GM12892 (cell line): Measurements from ENCODE around the gene FAM114A1. TPM values are rescaled to one million over a fixed set of nuclear protein-coding genes. Genes with fewer than 3 reads are reported as not detected.

Source experiments
- DNase-seq: peaks from one replicate; pipeline ENCODE4 v3.0.0; 2011; ENCODE audit not compliant: insufficient read length
- FAIRE-seq: peaks from 2 replicates; lab custom pipeline; 2011; peaks lifted over from hg19 to GRCh38; lab: Jason Lieb, UNC
- POLR2A ChIP-seq: IDR thresholded peaks from 2 replicates; pipeline ENCODE4 v1.6.1; 2011; ENCODE audit warnings: low read depth, low read length, control low read depth
- POLR2AphosphoS5 ChIP-seq: IDR thresholded peaks from 2 replicates; pipeline ENCODE4 v1.6.1; 2011; ENCODE audit warnings: low read depth, low read length, control low read depth
- TAF1 ChIP-seq: IDR thresholded peaks from 2 replicates; pipeline ENCODE4 v1.6.1; 2011; ENCODE audit warnings: low read depth, mild to moderate bottlenecking, control low read depth, low read length, borderline replicate concordance
- polyA plus RNA-seq: library from polyadenylated mRNA; unstranded; fragments of >200 nt; gene quantifications from one replicate; pipeline ENCODE4 v1.2.1, GENCODE V29; 2012; ENCODE audit warnings: missing spikeins, inconsistent platforms; ENCODE audit not compliant: missing spikeins

Gene FAM114A1
- 3.9 TPM for polyA plus RNA-seq

DNA sequence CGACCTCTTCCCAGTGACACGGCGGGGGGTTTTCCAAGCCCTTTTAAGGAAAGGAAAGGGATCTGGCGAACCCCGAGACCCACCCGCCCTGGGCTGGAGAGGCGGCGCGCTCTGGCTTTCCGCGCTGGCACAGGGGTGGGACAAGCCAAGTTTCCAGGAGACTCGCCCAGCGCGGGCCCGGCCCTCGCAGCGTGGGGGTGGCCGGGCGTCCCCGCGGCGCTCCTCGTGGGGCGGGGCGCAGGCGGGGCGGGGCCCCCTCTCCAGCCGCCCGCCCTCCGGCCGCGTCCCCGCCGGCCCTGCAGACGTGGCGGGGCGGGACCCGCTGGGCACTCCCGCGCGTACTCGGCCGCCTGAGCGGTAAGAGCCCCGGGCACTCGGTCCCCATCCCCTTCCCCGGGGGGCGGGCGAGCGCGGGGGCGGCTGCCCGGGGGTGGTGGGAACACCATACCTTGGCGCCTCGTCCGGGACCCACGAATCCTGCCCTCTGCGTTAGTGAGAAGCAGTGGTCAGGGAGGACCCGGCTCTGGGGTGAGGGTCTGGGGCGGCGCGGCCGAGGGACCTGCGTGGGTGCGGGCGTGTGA lies at the start of gene FAM114A1:
Gene FAM114A1 (plus strand): TSS at position 329 of the 581 bp plus-strand sequence. CDS start 10,273 bp downstream, outside the sequence.
- TF ChIP-seq TAF1 (no peak), POLR2AphosphoS5 (no peak), POLR2A (no peak)
- peak; percentile 79 for DNase-seq
- peak; percentile 58 for FAIRE-seq

DNA sequence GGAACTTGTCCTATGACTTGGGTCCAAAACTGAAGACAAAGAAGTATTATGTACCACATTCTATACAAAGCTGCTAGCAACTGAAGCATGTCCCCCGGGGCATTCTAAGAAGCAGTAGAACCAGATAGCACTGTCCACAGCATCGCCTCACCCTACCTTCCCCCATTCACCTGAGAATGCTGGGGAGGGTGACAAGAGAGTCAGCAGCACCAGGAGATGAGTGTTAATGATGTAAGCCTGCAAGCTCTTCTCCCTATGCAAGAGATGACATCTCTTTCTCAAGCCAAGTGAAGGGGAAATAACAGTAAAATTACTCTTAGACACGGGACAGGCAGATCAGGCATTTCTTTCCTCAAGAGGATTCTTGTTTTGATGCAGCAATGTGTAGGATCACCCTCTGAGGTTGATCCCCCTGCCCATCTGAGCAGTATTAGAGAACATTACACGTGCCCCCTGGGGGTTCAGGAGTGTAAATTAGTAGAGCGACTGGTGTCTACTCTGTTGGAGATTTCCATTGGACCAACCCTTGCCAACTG lies 49.1 kb upstream of the FAM114A1 start:
- no peak for DNase-seq
- FAIRE-seq = no peak
- TF ChIP-seq TAF1 (no peak), POLR2AphosphoS5 (peak; percentile 45; the same call in 1 of the 2 replicates), POLR2A (0 out of 2 replicates have a peak, but pooled peaks have one; percentile 14)

DNA sequence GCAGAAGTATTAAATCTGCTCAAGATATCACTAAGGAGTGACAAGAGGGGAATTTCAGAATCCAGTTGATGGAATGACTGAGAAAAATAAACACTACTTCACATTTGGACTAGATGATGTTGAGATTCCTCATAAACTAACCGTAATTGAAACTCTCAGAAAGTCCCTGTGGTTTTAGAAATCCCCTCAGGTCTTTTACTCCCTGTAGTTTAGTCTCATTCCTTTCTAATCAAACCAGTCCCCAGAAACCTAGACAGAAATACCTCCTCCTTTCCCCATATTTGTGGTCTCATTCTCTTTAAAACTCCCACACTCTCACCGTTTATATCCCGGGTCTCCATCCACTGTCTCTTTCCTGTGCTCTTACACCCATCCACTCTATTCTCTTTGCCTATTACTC lies 48.0 kb upstream of the FAM114A1 start:
- TF ChIP-seq POLR2A (no peak), TAF1 (no peak), POLR2AphosphoS5 (no peak)
- FAIRE-seq (peak; percentile 89), DNase-seq (no peak)

DNA sequence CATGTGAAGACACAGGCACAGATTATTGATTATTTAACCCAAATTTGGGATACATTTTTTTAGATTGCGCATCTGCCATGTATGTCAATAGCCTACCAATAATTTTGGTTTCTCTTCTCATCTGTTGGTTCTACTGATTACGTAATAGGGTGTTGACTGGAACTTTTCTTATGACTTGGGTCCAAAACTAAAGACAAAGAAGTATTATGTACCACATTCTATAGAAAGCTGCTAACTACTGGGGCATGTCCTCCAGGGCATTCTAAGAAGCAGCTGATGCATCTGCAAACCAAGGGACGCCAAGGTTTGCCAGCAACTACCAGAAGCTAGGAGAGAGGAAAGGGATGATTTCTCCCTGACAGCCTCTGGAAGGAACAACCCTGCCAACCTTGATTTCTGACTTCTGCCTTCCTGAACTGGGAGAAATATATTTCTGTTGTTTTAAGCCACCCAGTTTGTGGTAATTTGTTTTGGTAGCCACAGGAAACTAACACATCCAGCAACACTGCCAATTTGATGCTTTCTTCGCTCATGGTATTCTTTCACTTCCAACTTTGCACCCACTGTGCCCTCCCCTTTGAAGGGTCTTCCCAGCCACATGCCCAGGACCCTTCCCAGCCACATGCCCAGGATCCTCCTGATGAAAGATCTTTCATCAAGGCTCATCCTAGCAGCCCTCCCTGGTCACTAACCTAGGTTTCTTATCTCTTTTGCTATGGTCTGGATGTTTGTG lies 47.1 kb upstream of the FAM114A1 start:
- peak; percentile 44 for TF ChIP-seq POLR2A
- no peak for TF ChIP-seq TAF1
- no peak for TF ChIP-seq POLR2AphosphoS5
- DNase-seq = no peak
- peak; percentile 87 for FAIRE-seq

DNA sequence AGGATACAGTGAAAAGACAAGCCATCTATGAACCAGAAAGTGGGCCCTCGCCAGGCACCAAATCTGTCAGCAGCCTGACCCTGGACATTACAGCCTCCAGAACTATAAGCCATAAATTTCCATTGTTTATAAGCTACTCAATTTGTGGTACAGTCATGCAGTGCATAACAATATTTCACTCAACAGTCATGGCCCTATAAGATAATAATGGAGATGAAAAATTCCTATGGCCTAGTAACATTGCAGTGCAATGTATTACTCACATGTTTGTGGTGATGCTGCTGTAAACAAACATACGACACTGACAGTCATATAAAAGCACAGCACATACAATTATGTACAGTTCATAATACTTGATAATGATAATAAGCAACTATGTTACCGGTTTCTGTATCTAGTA lies 45.9 kb upstream of the FAM114A1 start:
- no peak for DNase-seq
- TF ChIP-seq POLR2AphosphoS5 = no peak
- no peak for TF ChIP-seq TAF1
- no peak for TF ChIP-seq POLR2A
- peak; percentile 46 for FAIRE-seq

DNA sequence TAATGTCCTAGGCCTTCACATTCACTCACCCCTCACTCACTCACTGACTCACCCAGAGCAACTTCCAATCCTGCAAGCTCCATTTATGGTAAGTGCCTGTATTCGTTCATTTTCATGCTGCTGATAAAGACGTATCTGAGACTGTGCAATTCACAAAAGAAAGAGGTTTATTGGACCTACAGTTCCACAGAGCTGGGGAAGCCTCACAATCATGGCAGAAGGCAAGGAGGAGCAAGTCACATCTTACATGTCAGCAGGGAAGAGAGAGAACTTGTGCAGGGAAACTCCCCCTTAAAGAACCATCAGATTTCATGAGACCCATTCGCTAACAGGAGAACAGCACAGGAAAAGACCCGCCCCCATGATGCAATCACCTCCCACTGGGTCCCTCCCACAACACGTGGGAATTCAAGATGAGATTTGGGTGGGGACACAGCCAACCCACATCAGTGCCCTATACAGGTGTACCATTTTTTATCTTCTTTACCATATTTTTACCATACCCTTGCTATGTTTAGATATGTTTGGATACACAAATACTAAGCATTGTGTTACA lies 44.8 kb upstream of the FAM114A1 start:
- DNase-seq = no peak
- TF ChIP-seq POLR2A = no peak
- TF ChIP-seq POLR2AphosphoS5 = no peak
- no peak for TF ChIP-seq TAF1
- FAIRE-seq = no peak

DNA sequence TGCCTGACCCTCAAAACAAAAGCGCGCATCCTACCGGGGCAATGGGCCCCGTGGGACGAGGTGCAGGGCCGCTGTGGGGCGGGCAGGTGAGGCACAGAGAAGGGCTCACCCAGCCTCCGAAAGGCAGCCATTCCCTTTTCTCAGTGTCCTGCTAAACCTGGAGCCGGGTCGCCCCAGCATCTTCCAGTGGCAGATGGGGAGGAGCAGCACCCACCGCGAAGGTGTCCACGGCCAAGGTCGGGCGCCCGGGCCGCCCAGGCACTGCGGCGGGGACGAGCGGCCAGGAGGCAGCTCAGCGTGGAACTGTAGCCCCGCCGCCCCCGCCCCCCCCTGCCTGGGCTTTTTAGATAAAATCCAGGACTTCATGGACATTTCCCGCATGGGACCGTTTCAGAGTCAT lies 43.8 kb upstream of the FAM114A1 start:
- FAIRE-seq = no peak
- DNase-seq = no peak
- TF ChIP-seq POLR2AphosphoS5 = no peak
- TF ChIP-seq TAF1 = no peak
- TF ChIP-seq POLR2A = no peak

DNA sequence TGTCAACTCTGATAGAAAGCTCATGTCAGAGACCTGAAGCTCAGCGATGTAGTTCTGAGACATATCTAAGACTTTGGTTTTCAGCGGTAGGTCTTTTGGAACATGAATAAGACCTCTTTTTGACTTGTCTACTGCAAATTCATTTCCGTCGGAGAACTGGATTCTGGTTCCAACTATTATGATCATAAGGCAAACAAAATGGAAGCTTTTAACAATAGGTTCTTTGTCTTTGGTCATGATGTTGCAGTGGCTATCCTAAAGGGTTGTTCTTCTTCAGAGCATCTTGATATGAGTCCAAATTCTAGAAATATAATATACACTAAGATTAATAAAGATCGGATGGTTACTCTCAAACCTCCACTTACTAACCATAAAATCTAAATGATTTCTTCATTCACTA lies 38.4 kb upstream of the FAM114A1 start:
- FAIRE-seq = no peak
- TF ChIP-seq TAF1 = no peak
- no peak for TF ChIP-seq POLR2A
- TF ChIP-seq POLR2AphosphoS5 = no peak
- no peak for DNase-seq

DNA sequence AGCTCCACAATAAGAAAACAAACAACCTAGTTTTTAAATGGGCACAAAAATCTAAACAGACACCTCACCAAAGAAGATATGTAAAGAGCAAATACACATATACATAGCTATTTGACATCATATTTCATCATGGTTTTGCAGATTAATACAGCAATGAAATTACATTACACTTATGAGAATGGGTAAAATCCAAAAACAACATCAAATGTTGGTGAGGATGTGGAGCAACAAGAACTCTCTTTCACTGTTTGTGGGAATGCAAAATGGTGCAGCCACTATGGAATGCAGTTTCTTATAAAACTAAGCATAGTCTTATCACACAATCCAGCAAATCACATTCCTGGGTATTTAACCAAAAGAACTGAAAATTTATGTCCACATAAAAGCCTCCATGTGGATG lies 36.0 kb upstream of the FAM114A1 start:
- no peak for DNase-seq
- FAIRE-seq = no peak
- no peak for TF ChIP-seq TAF1

DNA sequence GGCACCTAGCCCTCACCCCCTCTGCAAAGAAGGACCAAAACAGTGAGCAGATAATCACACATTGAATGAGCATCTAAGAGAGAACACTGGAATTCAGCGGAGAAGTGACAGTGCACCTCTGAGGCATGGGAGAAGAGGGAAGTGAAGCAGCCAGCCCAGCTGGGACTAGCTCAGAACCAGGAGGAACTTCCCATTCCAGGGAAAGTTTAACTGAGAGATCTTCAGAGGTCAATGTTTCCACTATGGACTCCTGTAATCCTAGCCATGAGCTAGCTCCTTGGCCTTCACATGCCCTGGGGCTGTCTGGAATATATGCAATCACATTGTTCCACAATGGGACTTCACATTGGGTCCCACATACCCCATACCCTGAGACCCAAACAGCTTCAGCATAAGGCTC lies 35.4 kb upstream of the FAM114A1 start:
- TF ChIP-seq POLR2A (no peak), POLR2AphosphoS5 (no peak), TAF1 (no peak)
- DNase-seq (no peak), FAIRE-seq (no peak)

DNA sequence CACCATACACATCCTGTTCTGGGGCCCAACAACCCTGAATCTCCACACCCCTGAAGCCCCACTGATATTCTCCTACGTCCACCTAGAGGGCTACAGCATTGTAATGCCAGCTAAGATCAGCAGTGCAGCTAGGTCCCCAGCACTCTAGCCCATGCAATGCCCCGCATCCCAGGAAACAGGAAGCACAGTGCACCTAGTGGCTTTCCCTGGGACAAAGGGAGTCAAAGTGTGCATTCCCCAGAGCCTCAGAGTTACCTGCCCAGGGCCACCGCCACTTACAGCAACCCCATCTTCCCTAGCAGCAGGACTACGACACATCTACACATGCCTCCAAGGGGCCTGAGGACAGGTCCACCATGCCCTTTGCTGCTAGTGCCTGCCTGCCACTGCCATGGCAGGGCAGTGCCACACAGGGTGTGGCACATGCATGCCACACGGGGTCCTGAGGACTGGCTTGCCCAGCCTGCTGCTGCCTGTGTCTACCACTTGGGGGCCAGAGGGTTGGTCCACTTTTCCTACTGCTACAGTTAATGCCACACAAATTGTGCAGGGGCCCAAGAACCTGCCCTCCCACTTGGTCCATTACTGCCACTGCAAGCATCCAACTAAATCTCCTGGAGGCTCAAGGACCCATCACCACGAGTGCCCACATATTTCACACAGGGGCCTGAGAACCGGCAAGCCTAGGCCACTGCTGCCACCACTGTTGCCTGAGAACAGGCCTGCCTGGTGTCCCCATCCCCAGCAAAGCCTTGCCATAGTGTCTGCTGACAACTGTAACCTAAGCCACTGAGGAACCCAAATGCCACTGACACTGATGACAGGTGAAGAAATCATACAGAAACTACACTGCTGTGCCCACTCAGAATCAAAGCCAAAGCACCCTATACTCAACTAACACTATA lies 34.7 kb upstream of the FAM114A1 start:
- FAIRE-seq = peak; percentile 5

More for the DNA sequence above, 34.7 kb upstream of the FAM114A1 start:
- no peak for DNase-seq
- TF ChIP-seq POLR2AphosphoS5 (no peak), POLR2A (no peak)
